ENCODE measurements around the gene CALN1.

The CALN1 gene

GRCh38 chr7:72007018-72007417 lies 405.1 kb downstream of the CALN1 start:
- TF ChIP-seq ZNF274 (IDR thresholded peaks at IDR 0.05; ENCODE audit: low read depth, low read length), result no peak
- H3K4me3 ChIP-seq (ENCODE audit: low read length), result no peak overlapping the region

GRCh38 chr7:72003236-72003635 lies 408.9 kb downstream of the CALN1 start:
- TF ChIP-seq ZNF274 (IDR thresholded peaks at IDR 0.05; ENCODE audit: low read depth, low read length), result no peak
- H3K4me3 ChIP-seq (ENCODE audit: low read length), result no peak overlapping the region

- no peak overlapping the region for H3K4me3 ChIP-seq (ENCODE audit: low read length)
- no peak for TF ChIP-seq ZNF274 (IDR thresholded peaks at IDR 0.05; ENCODE audit: low read depth, low read length)
Observed at GRCh38 chr7:71996141-71996540, 416.0 kb downstream of the CALN1 start.

- TF ChIP-seq ZNF274 (IDR thresholded peaks at IDR 0.05; ENCODE audit: low read depth, low read length), result no peak
- no peak overlapping the region for H3K4me3 ChIP-seq (ENCODE audit: low read length)
Observed at GRCh38 chr7:71995111-71995510, 417.0 kb downstream of the CALN1 start.

DNA sequence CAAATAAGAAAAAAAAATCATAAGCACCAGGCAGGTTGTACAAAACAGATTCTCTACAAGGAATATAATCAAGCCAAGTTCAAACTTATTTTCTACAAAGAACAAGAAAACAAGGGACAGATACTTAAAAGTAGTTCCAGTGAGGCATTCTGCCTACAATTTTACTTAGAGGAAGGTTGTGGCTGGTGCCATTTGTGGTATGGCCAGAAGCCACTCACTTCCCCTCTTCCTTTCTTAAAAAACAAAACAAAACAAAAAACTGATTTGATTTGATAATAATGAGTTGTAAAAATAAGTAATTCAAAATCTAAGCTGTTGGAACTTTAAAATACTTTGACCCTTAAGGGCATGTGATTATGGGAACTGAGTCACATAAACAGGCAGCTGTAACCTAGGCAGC lies 420.6 kb downstream of the CALN1 start:
- TF ChIP-seq ZNF274 (IDR thresholded peaks at IDR 0.05; ENCODE audit: low read depth, low read length), result no peak
- no peak overlapping the region for H3K4me3 ChIP-seq (ENCODE audit: low read length)

GRCh38 chr7:71990138-71990462 lies 422.0 kb downstream of the CALN1 start:
- no peak for TF ChIP-seq ZNF274 (IDR thresholded peaks at IDR 0.05; ENCODE audit: low read depth, low read length)
- no peak overlapping the region for H3K4me3 ChIP-seq (ENCODE audit: low read length)

- no peak for TF ChIP-seq ZNF274 (IDR thresholded peaks at IDR 0.05; ENCODE audit: low read depth, low read length)
- no peak overlapping the region for H3K4me3 ChIP-seq (ENCODE audit: low read length)
Observed at GRCh38 chr7:71988201-71988600, 423.9 kb downstream of the CALN1 start.

DNA sequence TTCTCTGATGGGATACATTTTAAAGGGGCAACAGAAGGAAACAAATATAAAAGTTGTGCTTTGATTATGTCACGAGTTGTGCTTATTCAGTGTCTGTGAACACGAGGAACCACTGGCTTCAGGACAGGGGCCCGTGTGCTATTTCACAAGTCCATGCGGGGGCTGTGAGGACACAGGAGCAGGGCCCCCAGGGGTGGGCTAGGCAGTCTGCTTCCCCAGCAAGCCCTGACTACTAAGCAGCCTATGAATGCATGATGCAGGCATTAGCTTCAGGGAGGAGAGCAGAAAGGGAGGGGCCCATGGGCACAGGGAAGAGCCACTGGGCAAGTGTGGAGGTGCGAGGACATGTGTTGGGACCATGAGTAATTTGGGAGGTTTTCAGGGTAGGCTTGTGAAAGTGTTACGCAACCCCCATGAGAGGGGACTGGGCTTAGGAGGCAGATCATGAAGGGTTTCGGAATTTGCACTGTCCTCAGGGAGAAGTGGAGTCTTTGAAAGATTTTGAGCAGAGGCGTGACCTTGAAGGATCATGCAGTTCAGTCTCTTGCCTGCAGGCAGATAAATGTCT lies 424.9 kb downstream of the CALN1 start:
- TF ChIP-seq ZNF274 (IDR thresholded peaks at IDR 0.05; ENCODE audit: low read depth, low read length), result no peak

GRCh38 chr7:71984348-71984747 lies 427.8 kb downstream of the CALN1 start:
- no peak for TF ChIP-seq ZNF274 (IDR thresholded peaks at IDR 0.05; ENCODE audit: low read depth, low read length)
- H3K4me3 ChIP-seq (ENCODE audit: low read length), result no peak overlapping the region

More for the DNA sequence above, 424.9 kb downstream of the CALN1 start:
- no peak overlapping the region for H3K4me3 ChIP-seq (ENCODE audit: low read length)

- H3K4me3 ChIP-seq (ENCODE audit: low read length), result no peak overlapping the region
- no peak for TF ChIP-seq ZNF274 (IDR thresholded peaks at IDR 0.05; ENCODE audit: low read depth, low read length)
Observed at GRCh38 chr7:71982851-71983250, 429.3 kb downstream of the CALN1 start.

DNA sequence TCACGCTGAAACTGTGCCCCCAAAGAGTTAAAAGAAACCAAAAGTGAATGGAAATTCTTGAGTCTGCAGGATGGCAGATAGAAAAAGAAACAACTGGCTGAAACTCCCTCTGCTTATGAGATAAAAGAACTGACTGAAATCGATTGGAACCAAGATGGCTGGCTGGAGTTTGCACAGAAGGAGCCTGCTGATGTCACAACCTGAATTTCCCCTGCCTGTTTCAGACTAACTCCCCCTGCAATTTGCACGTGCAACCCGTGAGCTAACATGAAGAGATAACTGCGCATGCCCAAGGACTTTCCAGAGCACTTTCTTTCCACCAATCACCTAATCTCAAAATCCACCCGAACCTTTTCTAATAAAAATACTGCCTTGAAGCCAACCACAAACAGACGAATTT lies 435.5 kb downstream of the CALN1 start:
- H3K4me3 ChIP-seq (ENCODE audit: low read length), result no peak overlapping the region
- no peak for TF ChIP-seq ZNF274 (IDR thresholded peaks at IDR 0.05; ENCODE audit: low read depth, low read length)

GRCh38 chr7:71974611-71975010 lies 437.5 kb downstream of the CALN1 start:
- H3K4me3 ChIP-seq (ENCODE audit: low read length), result no peak overlapping the region
- no peak for TF ChIP-seq ZNF274 (IDR thresholded peaks at IDR 0.05; ENCODE audit: low read depth, low read length)

GRCh38 chr7:71972534-71972933 lies 439.6 kb downstream of the CALN1 start:
- TF ChIP-seq ZNF274 (IDR thresholded peaks at IDR 0.05; ENCODE audit: low read depth, low read length), result no peak
- H3K4me3 ChIP-seq (ENCODE audit: low read length), result no peak overlapping the region

- TF ChIP-seq ZNF274 (IDR thresholded peaks at IDR 0.05; ENCODE audit: low read depth, low read length), result no peak
- H3K4me3 ChIP-seq (ENCODE audit: low read length), result no peak overlapping the region
Observed at GRCh38 chr7:71970725-71971124, 441.4 kb downstream of the CALN1 start.

GRCh38 chr7:71962636-71963035 lies 449.5 kb downstream of the CALN1 start:
- no peak overlapping the region for H3K4me3 ChIP-seq (ENCODE audit: low read length)
- no peak for TF ChIP-seq ZNF274 (IDR thresholded peaks at IDR 0.05; ENCODE audit: low read depth, low read length)

DNA sequence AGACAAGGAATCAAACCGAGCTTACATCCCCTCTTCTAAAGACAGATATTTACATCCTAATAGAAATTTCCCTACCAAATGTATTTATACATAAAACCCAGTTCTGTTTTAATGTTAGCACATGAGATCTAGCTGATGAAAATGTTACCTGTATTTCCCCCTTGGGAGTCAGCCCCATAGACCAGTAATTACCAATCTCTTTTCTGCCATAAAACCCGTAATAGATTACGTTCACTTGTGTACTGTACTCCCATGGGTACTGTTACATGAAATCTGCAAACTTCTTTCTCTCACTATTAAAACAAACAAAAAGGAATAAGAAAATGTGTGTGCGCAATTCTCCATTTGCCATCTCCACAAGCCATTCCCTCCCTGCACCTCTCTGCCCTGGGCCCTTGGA lies 450.9 kb downstream of the CALN1 start:
- no peak for TF ChIP-seq ZNF274 (IDR thresholded peaks at IDR 0.05; ENCODE audit: low read depth, low read length)

More for the DNA sequence above, 450.9 kb downstream of the CALN1 start:
- H3K4me3 ChIP-seq (ENCODE audit: low read length), result no peak overlapping the region
